Measurements from ENCODE around the gene CAPN13.

DNA sequence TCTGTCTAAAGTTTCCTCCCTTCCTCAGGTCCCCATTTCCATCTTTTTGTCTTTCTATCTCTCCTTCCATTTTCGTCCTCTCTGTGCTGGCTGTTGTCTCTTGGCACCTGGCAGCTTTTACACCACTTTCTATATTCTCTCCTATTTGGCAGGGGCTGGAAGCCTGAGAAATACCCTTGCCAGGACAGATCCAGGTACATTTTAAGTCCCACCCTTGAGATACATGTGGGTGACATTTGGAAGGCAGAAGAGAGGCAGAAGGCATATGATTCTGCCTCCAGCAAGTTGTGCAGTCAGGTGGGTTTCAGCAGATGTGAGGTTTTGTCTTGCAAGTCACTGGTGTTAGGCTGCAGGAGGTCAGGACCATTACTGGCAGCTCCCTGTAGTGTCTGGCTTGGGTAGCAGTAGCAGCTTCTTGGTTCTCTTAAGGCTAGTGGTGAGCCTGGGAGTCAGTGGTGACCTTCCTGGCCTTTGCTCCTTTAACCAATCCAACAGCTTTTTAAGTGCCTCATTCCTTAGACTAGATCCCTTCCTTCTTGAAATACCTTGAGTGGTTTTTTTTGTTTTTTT, 90.1 kb downstream of the CAPN13 start:
- TF ChIP-seq, protein P1, sequence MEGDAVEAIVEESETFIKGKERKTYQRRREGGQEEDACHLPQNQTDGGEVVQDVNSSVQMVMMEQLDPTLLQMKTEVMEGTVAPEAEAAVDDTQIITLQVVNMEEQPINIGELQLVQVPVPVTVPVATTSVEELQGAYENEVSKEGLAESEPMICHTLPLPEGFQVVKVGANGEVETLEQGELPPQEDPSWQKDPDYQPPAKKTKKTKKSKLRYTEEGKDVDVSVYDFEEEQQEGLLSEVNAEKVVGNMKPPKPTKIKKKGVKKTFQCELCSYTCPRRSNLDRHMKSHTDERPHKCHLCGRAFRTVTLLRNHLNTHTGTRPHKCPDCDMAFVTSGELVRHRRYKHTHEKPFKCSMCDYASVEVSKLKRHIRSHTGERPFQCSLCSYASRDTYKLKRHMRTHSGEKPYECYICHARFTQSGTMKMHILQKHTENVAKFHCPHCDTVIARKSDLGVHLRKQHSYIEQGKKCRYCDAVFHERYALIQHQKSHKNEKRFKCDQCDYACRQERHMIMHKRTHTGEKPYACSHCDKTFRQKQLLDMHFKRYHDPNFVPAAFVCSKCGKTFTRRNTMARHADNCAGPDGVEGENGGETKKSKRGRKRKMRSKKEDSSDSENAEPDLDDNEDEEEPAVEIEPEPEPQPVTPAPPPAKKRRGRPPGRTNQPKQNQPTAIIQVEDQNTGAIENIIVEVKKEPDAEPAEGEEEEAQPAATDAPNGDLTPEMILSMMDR (conservative IDR thresholded peaks at IDR 0.05; ENCODE audit: low read length) = no peak
- TF ChIP-seq EZH2phosphoT487 (IDR thresholded peaks at IDR 0.05; ENCODE audit: borderline replicate concordance) = no peak
